ENCODE data around the gene CCNC.

CCNC gene

GRCh38 chr6:99612551-99613408 is 44.3 kb upstream of the CCNC start:
- H3K4me3 ChIP-seq (ENCODE audit: low read depth, low read length) = peak overlapping the region; percentile 21
- DNase-seq (ENCODE audit: low read depth) = no peak
- in situ Hi-C loops (cut with HindIII; ENCODE audit: low sequenced_read_pairs) = no loop called here
- no peak for TF ChIP-seq CTCF (IDR thresholded peaks at IDR 0.05; ENCODE audit: low read depth, low read length, missing control alignments)

GRCh38 chr6:99611148-99611547 is 42.7 kb upstream of the CCNC start:
- H3K4me3 ChIP-seq (ENCODE audit: low read depth, low read length) = no peak overlapping the region
- no peak for TF ChIP-seq CTCF (IDR thresholded peaks at IDR 0.05; ENCODE audit: low read depth, low read length, missing control alignments)
- no peak for DNase-seq (ENCODE audit: low read depth)
- in situ Hi-C loops (cut with HindIII; ENCODE audit: low sequenced_read_pairs) = no loop called here

GRCh38 chr6:99609905-99610489 is 41.5 kb upstream of the CCNC start:
- DNase-seq (ENCODE audit: low read depth) = no peak
- no peak for TF ChIP-seq CTCF (IDR thresholded peaks at IDR 0.05; ENCODE audit: low read depth, low read length, missing control alignments)
- in situ Hi-C loops (cut with HindIII; ENCODE audit: low sequenced_read_pairs) = no loop called here
- H3K4me3 ChIP-seq (ENCODE audit: low read depth, low read length) = no peak overlapping the region

GRCh38 chr6:99608886-99609482 is 40.5 kb upstream of the CCNC start:
- in situ Hi-C loops (cut with HindIII; ENCODE audit: low sequenced_read_pairs) = no loop called here
- no peak overlapping the region for H3K4me3 ChIP-seq (ENCODE audit: low read depth, low read length)
- no peak for TF ChIP-seq CTCF (IDR thresholded peaks at IDR 0.05; ENCODE audit: low read depth, low read length, missing control alignments)
- DNase-seq (ENCODE audit: low read depth) = no peak

- H3K4me3 ChIP-seq (ENCODE audit: low read depth, low read length) = no peak overlapping the region
- no peak for DNase-seq (ENCODE audit: low read depth)
- in situ Hi-C loops (cut with HindIII; ENCODE audit: low sequenced_read_pairs) = no loop called here
- no peak for TF ChIP-seq CTCF (IDR thresholded peaks at IDR 0.05; ENCODE audit: low read depth, low read length, missing control alignments)
These were observed 39.8 kb upstream of the CCNC start for GRCh38 chr6:99608059-99608885.

GRCh38 chr6:99607416-99608036 is 39.1 kb upstream of the CCNC start:
- no peak for TF ChIP-seq CTCF (IDR thresholded peaks at IDR 0.05; ENCODE audit: low read depth, low read length, missing control alignments)
- DNase-seq (ENCODE audit: low read depth) = no peak
- in situ Hi-C loops (cut with HindIII; ENCODE audit: low sequenced_read_pairs) = no loop called here
- no peak overlapping the region for H3K4me3 ChIP-seq (ENCODE audit: low read depth, low read length)
